Right lobe of liver (tissue), 6 donors: ENCODE results near the gene DZIP1L. TPM values are rescaled to one million over a fixed set of nuclear protein-coding genes. Genes with fewer than 3 reads are reported as not detected.
"Not testable (repeated sequence)": the region's sequence is repeated elsewhere in the genome, so short reads cannot be mapped to it uniquely, and the experiment has no call there.

Source experiments
- ATAC-seq, 4 donors: fragments of 200-7000 bp; cut with Tn5 transposase; one replicate each; pipeline ENCODE4 v1.9.1; 2020; ENCODE audit warnings: mild to moderate bottlenecking in 4 of 4, moderate library complexity in 4 of 4
- DNase-seq, 3 donors: peaks; one replicate each; pipeline ENCODE4 v3.0.0-alpha.2; 2020
- H3K27ac ChIP-seq, 3 donors: fragments of 200-600 bp; one replicate each; pipeline ENCODE4 v1.8.0; 2022
- H3K27me3 ChIP-seq, 2 donors: fragments of 200-600 bp; one replicate each; pipeline ENCODE4 v1.8.0; 2022
- H3K36me3 ChIP-seq, 4 donors: fragments of 200-600 bp; sonication (generic) in 1 of 4; one replicate each; pipeline versions ENCODE4 v1.5.1 to v1.8.0; 2017 to 2022; ENCODE audit warnings: control low read depth in 1 of 4
- H3K4me1 ChIP-seq, 4 donors: fragments of 200-600 bp; sonication (generic) in 1 of 4; one replicate each; pipeline versions ENCODE4 v1.5.1 to v1.8.0; 2017 to 2022; ENCODE audit warnings: control low read depth in 1 of 4
- H3K4me3 ChIP-seq, 3 donors: fragments of 200-600 bp; one replicate each; pipeline ENCODE4 v1.8.0; 2022
- H3K9me3 ChIP-seq, 4 donors: fragments of 200-600 bp; sonication (generic) in 1 of 4; one replicate each; pipeline versions ENCODE4 v1.5.1 to v1.8.0; 2017 to 2022; ENCODE audit warnings: control low read depth in 1 of 4
- POLR2A ChIP-seq: fragments of 450-650 bp; IDR thresholded peaks from one replicate; pipeline ENCODE4 v1.6.1; 2017; ENCODE audit warnings: antibody characterized with exemption, mild to moderate bottlenecking
- WGBS: methylation state at CpG from one replicate; pipeline ENCODE4 v1.1.6; 2018; ENCODE audit warnings: low coverage, low lambda C conversion rate; ENCODE audit not compliant: insufficient coverage; ENCODE audit errors: missing lambda C conversion rate; 5-methylcytosine and 5-hydroxymethylcytosine counted together
- intact Hi-C, 2 donors: fragments of 100-400 bp; cut with DNase I; formaldehyde crosslinking; loops; one replicate each; pipeline versions ENCODE4 v1.11.2 to v1.14.1; 2022
- total RNA-seq, 6 experiments: library from RNA; depleted of rRNA in 2 of 6; stranded (reverse); fragments of >200 nt in 2 of 6; fragmentation: NEBNext Ultra II Directional in 3 of 6; extraction: Animal tissue kit (Norgen Biotek cat#: 25700) in 3 of 6; gene quantifications; one replicate each; pipeline versions ENCODE4 v1.1.0 to v1.2.4, GENCODE V29; 2016 to 2023
- TF ChIP-seq, protein P1 (sequence below), 4 donors: fragments of 200-600 bp in 3 of 4; fragments of 450-650 bp in 1 of 4; IDR thresholded peaks; one replicate each; pipeline versions ENCODE4 v1.5.1 to v1.8.0; 2016 to 2022; ENCODE audit warnings: antibody characterized with exemption in 4 of 4, mild to moderate bottlenecking in 2 of 4
- donor health status: DM: no; HTN: yes; CAD: no.
- donor health status: DM: no; HTN: no; CAD: no.
- donor health status: DM: no; HTN: no; CAD: no.
- donor health status: DM: no; HTN: yes; CAD: no.
- donor health status: DM: no; HTN: yes; CAD: no.

DZIP1L gene
- total RNA-seq, 6 experiments from 2014 or later, result 0.92 to 2.2 (median 1.2) TPM

DNA sequence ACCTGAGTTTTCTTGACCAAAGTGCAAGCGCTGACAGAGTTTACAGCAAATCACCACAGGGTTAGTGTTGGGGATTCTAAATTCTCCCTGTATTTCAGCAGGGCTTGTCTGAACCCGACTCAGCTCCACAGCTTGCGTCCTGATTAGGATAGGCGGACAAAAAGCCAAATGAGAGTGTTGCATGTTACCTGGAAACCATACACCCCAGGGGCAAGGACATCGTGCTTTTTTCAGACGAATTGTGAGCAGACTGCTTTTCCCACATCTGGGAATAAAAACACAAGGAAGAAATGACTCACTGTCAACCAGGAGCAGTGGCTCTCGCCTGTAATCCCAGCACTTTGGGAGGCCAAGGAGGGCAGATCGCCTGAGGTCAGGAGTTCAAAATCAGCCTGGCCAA lies 3.0 kb downstream of the DZIP1L start:
- no peak overlapping the region for H3K27ac ChIP-seq
- H3K4me1 ChIP-seq, result peaks cover 0 to 4% (median 0%) of the 10 kb centered on the region in 4 donors
- no peak for ATAC-seq
- H3K9me3 ChIP-seq, result no peaks in the 10 kb centered on the region
- intact Hi-C loops, result no loop called here
- 75% methylated on average over 6 of the region's 8 CpGs for WGBS
- no peaks in the 10 kb centered on the region for H3K36me3 ChIP-seq
- TF ChIP-seq POLR2A, result no peak
- TF ChIP-seq, protein P1, sequence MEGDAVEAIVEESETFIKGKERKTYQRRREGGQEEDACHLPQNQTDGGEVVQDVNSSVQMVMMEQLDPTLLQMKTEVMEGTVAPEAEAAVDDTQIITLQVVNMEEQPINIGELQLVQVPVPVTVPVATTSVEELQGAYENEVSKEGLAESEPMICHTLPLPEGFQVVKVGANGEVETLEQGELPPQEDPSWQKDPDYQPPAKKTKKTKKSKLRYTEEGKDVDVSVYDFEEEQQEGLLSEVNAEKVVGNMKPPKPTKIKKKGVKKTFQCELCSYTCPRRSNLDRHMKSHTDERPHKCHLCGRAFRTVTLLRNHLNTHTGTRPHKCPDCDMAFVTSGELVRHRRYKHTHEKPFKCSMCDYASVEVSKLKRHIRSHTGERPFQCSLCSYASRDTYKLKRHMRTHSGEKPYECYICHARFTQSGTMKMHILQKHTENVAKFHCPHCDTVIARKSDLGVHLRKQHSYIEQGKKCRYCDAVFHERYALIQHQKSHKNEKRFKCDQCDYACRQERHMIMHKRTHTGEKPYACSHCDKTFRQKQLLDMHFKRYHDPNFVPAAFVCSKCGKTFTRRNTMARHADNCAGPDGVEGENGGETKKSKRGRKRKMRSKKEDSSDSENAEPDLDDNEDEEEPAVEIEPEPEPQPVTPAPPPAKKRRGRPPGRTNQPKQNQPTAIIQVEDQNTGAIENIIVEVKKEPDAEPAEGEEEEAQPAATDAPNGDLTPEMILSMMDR (IDR thresholded peaks at IDR 0.05), result no peak
- DNase-seq, result no peak
- no peaks in the 10 kb centered on the region for H3K27me3 ChIP-seq
- H3K4me3 ChIP-seq, result no peak overlapping the region

DNA sequence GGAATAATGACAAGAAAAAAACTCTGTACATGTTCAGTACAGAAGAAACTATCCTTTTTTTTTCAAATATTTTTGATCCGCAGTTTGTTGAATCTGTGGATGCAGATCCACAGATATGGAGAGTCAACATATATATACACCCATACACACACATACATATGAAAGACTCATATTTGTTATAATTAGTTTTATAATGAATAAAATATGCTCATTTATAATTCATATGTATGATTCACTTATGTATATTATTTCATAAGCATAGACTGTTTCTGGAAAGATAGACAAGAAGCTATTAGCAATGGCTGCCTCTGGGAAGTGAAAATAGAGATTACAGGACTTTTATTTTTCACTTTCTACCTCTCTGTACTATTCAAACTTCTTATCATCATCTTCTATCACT lies 9.8 kb downstream of the DZIP1L start:
- H3K27me3 ChIP-seq, result no peaks in the 10 kb centered on the region
- WGBS, result 100% methylated on average over 1 of the region's 1 CpG
- ATAC-seq (no peak), DNase-seq (no peak)
- H3K9me3 ChIP-seq, result no peaks in the 10 kb centered on the region
- TF ChIP-seq POLR2A, result no peak
- TF ChIP-seq, protein P1 (IDR thresholded peaks at IDR 0.05), result no peak
- H3K4me3 ChIP-seq, result no peak overlapping the region
- no peak overlapping the region for H3K27ac ChIP-seq
- no peaks in the 10 kb centered on the region for H3K4me1 ChIP-seq
- intact Hi-C loops, result no loop called here
- no peaks in the 10 kb centered on the region for H3K36me3 ChIP-seq

DNA sequence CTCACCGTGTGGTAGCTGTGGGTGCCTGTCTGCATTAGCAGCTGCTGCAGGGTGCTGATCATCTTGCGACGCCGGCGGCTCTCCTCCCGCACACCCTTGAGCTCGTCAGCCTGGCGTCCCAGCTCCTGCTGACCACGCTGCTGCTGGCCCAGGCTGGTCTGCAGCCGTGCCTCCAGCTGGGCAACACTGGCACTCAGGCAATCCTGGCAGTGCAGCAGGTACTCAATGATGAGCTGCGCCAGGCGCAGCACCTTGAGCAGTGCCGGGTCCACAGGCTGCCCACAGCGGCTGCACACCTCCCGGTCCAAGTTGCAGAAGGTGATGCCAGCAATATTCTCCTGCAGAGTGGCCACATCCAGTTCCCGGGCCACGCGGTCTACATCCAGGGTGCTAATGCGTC lies 11.9 kb downstream of the DZIP1L start:
- 90% methylated on average over 2 of the region's 19 CpGs for WGBS
- H3K4me3 ChIP-seq, result no peak overlapping the region
- H3K4me1 ChIP-seq, result no peaks in the 10 kb centered on the region
- intact Hi-C loops, result no loop called here
- H3K27me3 ChIP-seq, result no peaks in the 10 kb centered on the region
- DNase-seq (no peak), ATAC-seq (no peak)
- no peaks in the 10 kb centered on the region for H3K9me3 ChIP-seq
- TF ChIP-seq, protein P1 (IDR thresholded peaks at IDR 0.05), result no peak
- TF ChIP-seq POLR2A, result no peak
- H3K27ac ChIP-seq, result no peak overlapping the region
- no peaks in the 10 kb centered on the region for H3K36me3 ChIP-seq

DNA sequence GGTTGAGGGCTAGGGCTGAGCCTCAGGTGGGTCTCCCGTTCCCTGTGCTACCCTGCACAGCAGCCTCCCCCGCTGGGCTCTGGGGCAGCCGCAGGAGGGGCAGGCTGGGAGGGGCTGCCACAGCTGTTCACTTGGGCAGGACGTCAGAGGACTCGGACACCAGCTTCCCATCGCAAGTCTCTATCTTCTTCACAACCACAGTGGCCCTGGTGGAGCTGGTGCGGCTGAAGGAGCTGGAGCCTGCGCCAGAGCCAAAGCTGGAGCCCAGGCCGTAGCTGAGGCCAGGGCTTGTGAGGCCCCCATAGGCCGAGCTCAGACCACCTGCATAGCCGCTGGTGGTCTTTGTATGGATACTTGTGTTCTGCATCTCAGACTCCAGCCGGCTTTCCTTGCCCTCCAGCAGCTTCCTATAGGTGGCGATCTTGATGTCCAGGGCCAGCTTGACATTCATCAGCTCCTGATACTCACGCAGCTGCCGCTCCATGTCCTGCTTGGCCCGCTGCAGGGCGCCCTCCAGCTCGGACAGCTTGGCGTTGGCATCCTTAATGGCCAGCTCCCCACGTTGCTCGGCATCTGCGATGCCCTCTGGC lies 14.0 kb downstream of the DZIP1L start:
- DNase-seq, ATAC-seq, H3K36me3 ChIP-seq, H3K4me3 ChIP-seq, H3K27ac ChIP-seq, H3K27me3 ChIP-seq, intact Hi-C loops, H3K4me1 ChIP-seq, H3K9me3 ChIP-seq: not testable (repeated sequence)
- 83% methylated on average over 4 of the region's 22 CpGs for WGBS

DNA sequence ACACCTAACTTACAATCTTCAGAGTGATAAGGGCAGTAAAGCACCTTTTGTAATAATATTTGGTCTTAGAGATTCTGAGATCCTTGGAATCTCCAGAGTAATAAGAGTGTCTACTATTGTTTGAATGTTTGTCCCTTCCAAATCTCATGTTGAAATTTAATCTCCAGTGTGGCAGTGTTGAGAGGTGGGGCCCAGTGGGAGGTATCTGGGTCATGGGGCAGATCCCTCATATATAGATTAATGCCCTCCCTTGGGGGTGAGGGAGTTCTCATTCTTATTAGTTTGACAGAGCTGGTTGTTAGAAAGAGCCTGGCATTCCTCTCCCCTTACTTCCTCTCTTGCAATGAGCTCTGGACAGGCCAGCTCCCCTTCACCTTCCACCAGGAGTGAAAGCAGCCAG lies 16.0 kb downstream of the DZIP1L start:
- Histone ChIP-seq H3K9me3 (no peaks in the 10 kb centered on the region), H3K4me3 (no peak overlapping the region), H3K36me3 (no peaks in the 10 kb centered on the region), H3K27ac (no peak overlapping the region), H3K4me1 (no peaks in the 10 kb centered on the region), H3K27me3 (no peaks in the 10 kb centered on the region)
- intact Hi-C loops, result no loop called here
- DNase-seq (no peak), ATAC-seq (no peak)
- TF ChIP-seq POLR2A, result no peak
- TF ChIP-seq, protein P1 (IDR thresholded peaks at IDR 0.05), result no peak
